Brain microvascular endothelial cell (primary cell): ENCODE measurements around the gene ABL1.

Experiments used
- DNase-seq: peaks from one replicate; pipeline ENCODE4 v3.0.0-alpha.2; 2020
- H3K27ac ChIP-seq: fragments of 250-450 bp; sonication (Bioruptor Pico); 2 replicates; pipeline ENCODE4 v1.5.1; 2020; ENCODE audit warnings: mild to moderate bottlenecking, moderate library complexity
- H3K27me3 ChIP-seq: fragments of 250-450 bp; sonication (Bioruptor Pico); replicated peaks from 2 replicates; pipeline ENCODE4 v1.5.1; 2020; ENCODE audit warnings: mild to moderate bottlenecking
- H3K36me3 ChIP-seq: fragments of 250-450 bp; sonication (Bioruptor Pico); replicated peaks from 2 replicates; pipeline ENCODE4 v1.5.1; 2020; ENCODE audit warnings: mild to moderate bottlenecking
- H3K4me3 ChIP-seq: 2 replicates; pipeline ENCODE4 v1.5.1; 2011; ENCODE audit warnings: low read depth, mild to moderate bottlenecking, control low read depth, low read length, moderate library complexity
- CTCF ChIP-seq: IDR thresholded peaks from 2 replicates; pipeline ENCODE4 v1.5.1; 2011; ENCODE audit warnings: low read depth, mild to moderate bottlenecking, moderate library complexity, low read length, control low read depth, inconsistent platforms; ENCODE audit errors: missing control alignments
- in situ Hi-C: cut with HindIII; loops from 2 replicates; pipeline ENCODE4 v1.10.0; 2017; ENCODE audit warnings: low sequenced_read_pairs, low pct_ligation_motif_present

The ABL1 gene

GRCh38 chr9:130921300-130921988 is 86.4 kb downstream of the ABL1 start:
- H3K4me3 ChIP-seq, result no peak overlapping the region
- H3K27ac ChIP-seq, result no peak overlapping the region
- no peak for TF ChIP-seq CTCF
- peaks cover 82% of the 10 kb centered on the region for H3K27me3 ChIP-seq
- in situ Hi-C loops, result no loop called here
- DNase-seq, result no peak
- H3K36me3 ChIP-seq, result no peaks in the 10 kb centered on the region

- TF ChIP-seq CTCF, result no peak
- no peak for DNase-seq
- Histone ChIP-seq H3K4me3 (no peak overlapping the region), H3K27me3 (peaks cover 75% of the 10 kb centered on the region), H3K27ac (no peak overlapping the region), H3K36me3 (no peaks in the 10 kb centered on the region)
- in situ Hi-C loops, result no loop called here
Measured at GRCh38 chr9:130921989-130922892, 87.2 kb downstream of the ABL1 start.

GRCh38 chr9:130922893-130923610 is 88.0 kb downstream of the ABL1 start:
- in situ Hi-C loops, result no loop called here
- Histone ChIP-seq H3K27ac (no peak overlapping the region), H3K36me3 (no peaks in the 10 kb centered on the region), H3K27me3 (peaks cover 67% of the 10 kb centered on the region), H3K4me3 (no peak overlapping the region)
- DNase-seq, result no peak
- TF ChIP-seq CTCF, result no peak

GRCh38 chr9:130923611-130924447 is 88.8 kb downstream of the ABL1 start:
- no peaks in the 10 kb centered on the region for H3K36me3 ChIP-seq
- DNase-seq, result no peak
- H3K27ac ChIP-seq, result no peak overlapping the region
- H3K27me3 ChIP-seq, result peaks cover 59% of the 10 kb centered on the region
- in situ Hi-C loops, result no loop called here
- TF ChIP-seq CTCF, result no peak
- no peak overlapping the region for H3K4me3 ChIP-seq

DNA sequence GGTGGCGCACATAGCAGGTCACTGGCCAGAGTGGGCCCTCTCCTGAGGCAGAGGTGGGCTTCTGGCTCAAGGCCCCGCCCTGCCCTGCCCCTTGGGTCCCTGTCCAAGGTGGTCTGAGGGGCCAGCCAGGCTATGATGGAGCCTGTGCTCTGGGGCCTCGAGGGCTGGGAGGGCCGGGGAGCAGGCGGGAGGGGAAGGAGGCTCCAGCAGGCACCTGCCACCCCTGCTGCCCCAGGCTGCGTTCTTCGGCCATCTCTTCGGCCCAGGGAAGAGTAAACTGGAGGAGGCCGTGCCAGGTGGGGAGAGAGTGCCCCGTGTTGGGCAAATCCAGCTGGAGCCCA is 89.4 kb downstream of the ABL1 start:
- no peaks in the 10 kb centered on the region for H3K36me3 ChIP-seq
- H3K27ac ChIP-seq, result no peak overlapping the region
- DNase-seq, result no peak
- no peak for TF ChIP-seq CTCF
- no peak overlapping the region for H3K4me3 ChIP-seq
- peaks cover 53% of the 10 kb centered on the region for H3K27me3 ChIP-seq
- in situ Hi-C loops, result no loop called here
